GM12878 (cell line): ENCODE results near the gene IGSF23. TPM values are rescaled to one million over a fixed set of nuclear protein-coding genes. Genes with fewer than 3 reads are reported as not detected.

Experiments used
- ATAC-seq: fragments of 200-7000 bp; cut with Tn5 transposase; 3 replicates; pipeline ENCODE4 v1.9.1; 2020; ENCODE audit warnings: mild to moderate bottlenecking, moderate library complexity
- BruUV-seq: library from RNA; stranded (reverse); fragments of 400-500 nt; replicated peaks from 2 replicates; lab custom pipeline; 2021; lab: Mats Ljungman, UMichigan
- CTCF ChIA-PET: fragments of 300-600 bp; sonication (Branson Sonifier 250); formaldehyde crosslinking; extraction: SDS; loops from one replicate; lab custom pipeline; 2021; ENCODE audit warnings: inconsistent platforms; lab: Yijun Ruan, JAX
- POLR2A ChIA-PET: fragments of 350-600 bp; formaldehyde crosslinking; extraction: SDS; loops from one replicate; lab custom pipeline; 2021; ENCODE audit warnings: inconsistent platforms; lab: Charles Lee
- RAD21 ChIA-PET: fragments of 300-600 bp; sonication (Branson Sonifier 250); formaldehyde crosslinking; loops from one replicate; lab custom pipeline; 2023; ENCODE audit warnings: antibody characterized with exemption; ENCODE audit not compliant: unreplicated experiment; lab: Charles Lee
- SMC1A ChIA-PET: fragments of 300-600 bp; sonication (Branson Sonifier 250); formaldehyde crosslinking; loops from one replicate; lab custom pipeline; 2023; ENCODE audit not compliant: unreplicated experiment, uncharacterized antibody; lab: Charles Lee
- DNase-seq: peaks from one replicate; pipeline ENCODE4 v3.0.0-alpha.2; 2011; ENCODE audit warnings: low read depth, low spot score
- FAIRE-seq: peaks from 3 replicates; lab custom pipeline; 2011; peaks lifted over from hg19 to GRCh38; lab: Jason Lieb, UNC
- H2AFZ ChIP-seq: 2 replicates; pipeline ENCODE4 v1.6.0; 2011; ENCODE audit warnings: low read depth, low read length, control low read depth; ENCODE audit not compliant: control insufficient read depth
- H3K27ac ChIP-seq: 2 replicates; pipeline ENCODE4 v1.5.1; 2011; ENCODE audit warnings: control low read depth; ENCODE audit not compliant: control insufficient read depth, insufficient read depth
- H3K27me3 ChIP-seq, 2 experiments: replicated peaks in 1 of 2; 2 replicates each; pipeline versions ENCODE4 v1.6.0 to v1.6.1; 2011; ENCODE audit warnings: low read length in 1 of 2; ENCODE audit not compliant: control insufficient read depth in 2 of 2, insufficient read depth in 2 of 2
- H3K36me3 ChIP-seq, 2 experiments: 2 replicates each; pipeline ENCODE4 v1.5.1; 2011; ENCODE audit warnings: low read length in 1 of 2; ENCODE audit not compliant: control insufficient read depth in 2 of 2, insufficient read depth in 2 of 2
- H3K4me1 ChIP-seq: 2 replicates; pipeline ENCODE4 v1.6.1; 2011; ENCODE audit warnings: mild to moderate bottlenecking, low read length, moderate library complexity, mixed read lengths; ENCODE audit not compliant: control insufficient read depth, insufficient read depth
- H3K4me2 ChIP-seq: 2 replicates; pipeline ENCODE4 v1.6.0; 2011; ENCODE audit warnings: control low read depth; ENCODE audit not compliant: control insufficient read depth, insufficient read depth
- H3K4me3 ChIP-seq: fragments of 200-600 bp; sonication (generic); 2 replicates; pipeline ENCODE4 v1.5.1; 2016
- H3K79me2 ChIP-seq: 2 replicates; pipeline ENCODE4 v1.6.0; 2011; ENCODE audit warnings: low read length; ENCODE audit not compliant: control insufficient read depth, insufficient read depth
- H3K9ac ChIP-seq: 2 replicates; pipeline ENCODE4 v1.8.0; 2011; ENCODE audit warnings: low read length, control low read depth, mixed read lengths; ENCODE audit not compliant: control insufficient read depth, insufficient read depth
- H3K9me3 ChIP-seq: replicated peaks from 3 replicates; pipeline ENCODE4 v1.5.1; 2011; ENCODE audit warnings: mild to moderate bottlenecking, low read length; ENCODE audit not compliant: control insufficient read depth, insufficient read depth
- H4K20me1 ChIP-seq: 2 replicates; pipeline ENCODE4 v1.6.0; 2011; ENCODE audit not compliant: control insufficient read depth, insufficient read depth
- ATF7 ChIP-seq: fragments of 450-650 bp; IDR thresholded peaks from 2 replicates; pipeline ENCODE4 v1.6.1; 2016; ENCODE audit warnings: low read depth, mild to moderate bottlenecking
- CREM ChIP-seq: IDR thresholded peaks from 2 replicates; pipeline ENCODE4 v1.6.1; 2014; ENCODE audit warnings: antibody characterized with exemption, low read depth
- JUND ChIP-seq: IDR thresholded peaks from 2 replicates; pipeline ENCODE4 v1.6.1; 2012; ENCODE audit warnings: low read depth, mild to moderate bottlenecking, low read length, improper control_type of control experiment, moderate library complexity
- MEF2B ChIP-seq: fragments of 450-650 bp; IDR thresholded peaks from 2 replicates; pipeline ENCODE4 v1.6.1; 2018; ENCODE audit warnings: mild to moderate bottlenecking, moderate library complexity; ENCODE audit not compliant: partially characterized antibody, poor library complexity, severe bottlenecking
- MYB ChIP-seq: fragments of 150-350 bp; IDR thresholded peaks from 2 replicates; pipeline ENCODE4 v1.6.1; 2014; ENCODE audit warnings: mild to moderate bottlenecking, low read depth, low read length, borderline replicate concordance
- NR2C1 ChIP-seq: fragments of 450-650 bp; IDR thresholded peaks from 2 replicates; pipeline ENCODE4 v1.6.1; 2017; ENCODE audit warnings: antibody characterized with exemption, mild to moderate bottlenecking, moderate library complexity
- NR2C2 ChIP-seq: IDR thresholded peaks from 2 replicates; pipeline ENCODE4 v1.6.1; 2011; ENCODE audit warnings: borderline replicate concordance, low read depth; ENCODE audit not compliant: control insufficient read depth, insufficient read length
- PAX8 ChIP-seq: fragments of 450-650 bp; IDR thresholded peaks from 2 replicates; pipeline ENCODE4 v1.6.1; 2017; ENCODE audit warnings: mild to moderate bottlenecking, moderate library complexity
- POLR2A ChIP-seq: IDR thresholded peaks from 2 replicates; pipeline ENCODE4 v1.6.1; 2011; ENCODE audit warnings: low read depth, mild to moderate bottlenecking, low read length
- SREBF1 ChIP-seq: IDR thresholded peaks from 2 replicates; pipeline ENCODE4 v1.6.1; 2012; ENCODE audit warnings: mild to moderate bottlenecking, low read length
- TCF3 ChIP-seq: IDR thresholded peaks from 2 replicates; pipeline ENCODE4 v1.6.1; 2012; ENCODE audit warnings: low read depth, mild to moderate bottlenecking, low read length, borderline replicate concordance; ENCODE audit not compliant: insufficient read depth
- YBX1 ChIP-seq: fragments of 450-650 bp; IDR thresholded peaks from 2 replicates; pipeline ENCODE4 v1.6.1; 2016; ENCODE audit warnings: antibody characterized with exemption
- ZNF274 ChIP-seq: IDR thresholded peaks from one replicate; pipeline ENCODE4 v1.8.0; 2011; ENCODE audit not compliant: insufficient read length, insufficient read depth
- WGBS: methylation state at CpG from one replicate; pipeline ENCODE4 v1.1.6; 2016; ENCODE audit warnings: low lambda C conversion rate; ENCODE audit not compliant: insufficient replicate concordance, insufficient coverage; ENCODE audit errors: missing lambda C conversion rate; 5-methylcytosine and 5-hydroxymethylcytosine counted together
- in situ Hi-C: fragments of 300-500 bp; cut with MboI; formaldehyde crosslinking; loops from 9 replicates; pipeline ENCODE4 v1.14.3; 2018; ENCODE audit warnings: mixed read lengths
- intact Hi-C: fragments of 100-400 bp; cut with micrococcal nuclease; formaldehyde crosslinking; loops from one replicate; pipeline ENCODE4 v1.14.2; 2022; ENCODE audit not compliant: unreplicated experiment
- polyA plus RNA-seq, 11 experiments: library from polyadenylated mRNA; depleted of rRNA in 4 of 11; unstranded in 6 of 11; stranded (reverse) in 5 of 11; fragments of >200 nt; fragmentation: Nextera tagmentation in 4 of 11; fragmentation: Illumina TruSeq in 1 of 11; extraction: Ambion mirVana in 4 of 11; extraction: Trizol in 1 of 11; gene quantifications; 1 replicate in 1 of 11; 2 replicates in 10 of 11; pipeline versions ENCODE4 v1.2.1 to v1.2.3, GENCODE V29; 2011 to 2016; ENCODE audit warnings: inconsistent platforms in 2 of 11, missing spikeins in 2 of 11, low read depth in 1 of 11
- total RNA-seq, 4 experiments: library from RNA; depleted of rRNA in 3 of 4; stranded (reverse); fragments of >200 nt in 3 of 4; fragmentation: Illumina TruSeq in 1 of 4; extraction: Trizol in 1 of 4; gene quantifications; 2 replicates each; pipeline versions ENCODE4 v1.2.1 to v1.2.3, GENCODE V29; 2013 to 2021
- TF ChIP-seq, protein P1 (sequence below): fragments of 450-650 bp; formaldehyde crosslinking; IDR thresholded peaks from 2 replicates; pipeline ENCODE4 v1.4.0; 2022; ENCODE audit warnings: mild to moderate bottlenecking, moderate library complexity
- TF ChIP-seq, protein P2 (sequence below): IDR thresholded peaks from 2 replicates; pipeline ENCODE4 v1.6.1; 2012; ENCODE audit warnings: low read depth, low read length, improper control_type of control experiment

IGSF23 gene
- total and polyA plus RNA-seq, 10 of the 15 experiments (the other 5 are each of a cell fraction or from before 2014, with no cell fraction given): not detected

DNA sequence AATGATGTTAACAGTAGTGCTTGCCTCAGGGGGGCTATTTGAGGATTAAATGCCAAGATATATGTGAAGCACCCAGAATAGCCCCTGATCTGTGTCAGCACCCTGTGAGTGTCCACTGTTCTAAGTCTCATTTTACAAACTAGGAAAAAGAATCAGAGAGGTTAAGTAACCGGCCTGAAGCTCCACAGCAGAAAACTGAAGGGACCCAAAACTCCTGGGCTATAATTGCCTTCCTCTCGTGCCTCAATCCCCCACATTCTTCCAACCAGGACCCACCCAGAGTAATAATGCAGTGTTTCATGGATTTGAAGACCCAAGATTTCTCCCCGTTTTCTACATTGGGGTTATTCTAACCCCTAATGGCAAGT lies 32.7 kb downstream of the IGSF23 start:
- no peak overlapping the region for H2AFZ ChIP-seq
- 29% methylated on average over 3 of the region's 3 CpGs for WGBS
- ATAC-seq (no peak), FAIRE-seq (no peak), DNase-seq (no peak)
- no TSS peak for BruUV-seq
- H3K4me2 ChIP-seq: no peak overlapping the region
- RAD21 ChIA-PET: no interaction called here
- in situ Hi-C loops: no loop called here
- no peaks in the 10 kb centered on the region for H3K4me1 ChIP-seq
- no peaks in the 10 kb centered on the region for H3K79me2 ChIP-seq
- intact Hi-C loops: no loop called here
- CTCF ChIA-PET: no interaction called here
- POLR2A ChIA-PET: no interaction called here
- peaks cover 0 to 2% of the 10 kb centered on the region in 2 experiments; a peak in 1 of 4 replicates for H3K27me3 ChIP-seq
- H3K9ac ChIP-seq: no peak overlapping the region
- no peak overlapping the region for H3K27ac ChIP-seq
- no peak overlapping the region for H3K4me3 ChIP-seq
- no peaks in the 10 kb centered on the region for H3K9me3 ChIP-seq
- H3K36me3 ChIP-seq: no peaks in the 10 kb centered on the region
- no peaks in the 10 kb centered on the region for H4K20me1 ChIP-seq
- no peak for TF ChIP-seq NR2C1
- no peak for TF ChIP-seq POLR2A
- TF ChIP-seq, protein P1, sequence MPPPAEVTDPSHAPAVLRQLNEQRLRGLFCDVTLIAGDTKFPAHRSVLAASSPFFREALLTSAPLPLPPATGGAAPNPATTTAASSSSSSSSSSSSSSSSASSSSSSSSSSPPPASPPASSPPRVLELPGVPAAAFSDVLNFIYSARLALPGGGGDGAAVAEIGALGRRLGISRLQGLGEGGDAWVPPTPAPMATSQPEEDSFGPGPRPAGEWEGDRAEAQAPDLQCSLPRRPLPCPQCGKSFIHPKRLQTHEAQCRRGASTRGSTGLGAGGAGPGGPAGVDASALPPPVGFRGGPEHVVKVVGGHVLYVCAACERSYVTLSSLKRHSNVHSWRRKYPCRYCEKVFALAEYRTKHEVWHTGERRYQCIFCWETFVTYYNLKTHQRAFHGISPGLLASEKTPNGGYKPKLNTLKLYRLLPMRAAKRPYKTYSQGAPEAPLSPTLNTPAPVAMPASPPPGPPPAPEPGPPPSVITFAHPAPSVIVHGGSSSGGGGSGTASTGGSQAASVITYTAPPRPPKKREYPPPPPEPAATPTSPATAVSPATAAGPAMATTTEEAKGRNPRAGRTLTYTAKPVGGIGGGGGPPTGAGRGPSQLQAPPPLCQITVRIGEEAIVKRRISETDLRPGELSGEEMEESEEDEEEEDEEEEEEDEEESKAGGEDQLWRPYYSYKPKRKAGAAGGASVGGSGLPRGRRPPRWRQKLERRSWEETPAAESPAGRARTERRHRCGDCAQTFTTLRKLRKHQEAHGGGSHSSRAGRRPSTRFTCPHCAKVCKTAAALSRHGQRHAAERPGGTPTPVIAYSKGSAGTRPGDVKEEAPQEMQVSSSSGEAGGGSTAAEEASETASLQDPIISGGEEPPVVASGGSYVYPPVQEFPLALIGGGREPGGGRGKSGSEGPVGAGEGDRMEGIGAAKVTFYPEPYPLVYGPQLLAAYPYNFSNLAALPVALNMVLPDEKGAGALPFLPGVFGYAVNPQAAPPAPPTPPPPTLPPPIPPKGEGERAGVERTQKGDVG (CRISPR knock-in tag): no peak
- no peak for TF ChIP-seq NR2C2
- TF ChIP-seq MYB: no peak
- TF ChIP-seq ZNF274: no peak
- no peak for TF ChIP-seq TCF3
- TF ChIP-seq, protein P2, sequence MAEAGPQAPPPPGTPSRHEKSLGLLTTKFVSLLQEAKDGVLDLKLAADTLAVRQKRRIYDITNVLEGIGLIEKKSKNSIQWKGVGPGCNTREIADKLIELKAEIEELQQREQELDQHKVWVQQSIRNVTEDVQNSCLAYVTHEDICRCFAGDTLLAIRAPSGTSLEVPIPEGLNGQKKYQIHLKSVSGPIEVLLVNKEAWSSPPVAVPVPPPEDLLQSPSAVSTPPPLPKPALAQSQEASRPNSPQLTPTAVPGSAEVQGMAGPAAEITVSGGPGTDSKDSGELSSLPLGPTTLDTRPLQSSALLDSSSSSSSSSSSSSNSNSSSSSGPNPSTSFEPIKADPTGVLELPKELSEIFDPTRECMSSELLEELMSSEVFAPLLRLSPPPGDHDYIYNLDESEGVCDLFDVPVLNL: no peak
- no peak for TF ChIP-seq CREM
- no peak for TF ChIP-seq SREBF1
- TF ChIP-seq PAX8: no peak
- TF ChIP-seq ATF7: no peak
- TF ChIP-seq JUND: no peak
- no peak for TF ChIP-seq YBX1
- TF ChIP-seq MEF2B: no peak
- SMC1A ChIA-PET: no interaction called here
